MM.1S (cell line): Measurements from ENCODE around the gene LAMA3.

Experiments
- DNase-seq: peaks from one replicate; pipeline ENCODE4 v3.0.0-alpha.2; 2015
- H2AFZ ChIP-seq: fragments of 300-600 bp; sonication (generic); 2 replicates; pipeline ENCODE4 v1.6.0; 2016; ENCODE audit warnings: antibody characterized with exemption, low read length
- H3F3A ChIP-seq: fragments of 300-600 bp; sonication (generic); 2 replicates; pipeline ENCODE4 v1.6.1; 2016; ENCODE audit warnings: mild to moderate bottlenecking, antibody characterized with exemption, low read length, moderate library complexity, mixed read lengths; ENCODE audit not compliant: insufficient read depth
- H3K27ac ChIP-seq: fragments of 300-600 bp; sonication (generic); 2 replicates; pipeline ENCODE4 v1.5.1; 2016; ENCODE audit warnings: mild to moderate bottlenecking, low read length
- H3K27me3 ChIP-seq: fragments of 300-600 bp; sonication (generic); replicated peaks from 2 replicates; pipeline ENCODE4 v1.6.0; 2016; ENCODE audit warnings: low read length; ENCODE audit not compliant: insufficient read depth
- H3K36me3 ChIP-seq: fragments of 300-600 bp; sonication (generic); replicated peaks from 2 replicates; pipeline ENCODE4 v1.6.1; 2016; ENCODE audit warnings: mild to moderate bottlenecking, low read length, mixed read lengths; ENCODE audit not compliant: insufficient read depth
- H3K4me1 ChIP-seq: fragments of 300-600 bp; sonication (generic); 2 replicates; pipeline ENCODE4 v1.6.1; 2016; ENCODE audit warnings: low read length, mixed read lengths
- H3K4me2 ChIP-seq: fragments of 300-600 bp; sonication (generic); 2 replicates; pipeline ENCODE4 v1.6.0; 2016; ENCODE audit warnings: low read depth, low read length
- H3K4me3 ChIP-seq: fragments of 300-600 bp; sonication (generic); 2 replicates; pipeline ENCODE4 v1.5.1; 2016; ENCODE audit warnings: low read length, mixed read lengths
- H3K79me2 ChIP-seq: fragments of 300-600 bp; sonication (generic); 2 replicates; pipeline ENCODE4 v1.6.1; 2016; ENCODE audit warnings: mixed run types, low read length, mixed read lengths
- H3K9ac ChIP-seq: fragments of 300-600 bp; sonication (generic); 2 replicates; pipeline ENCODE4 v1.6.1; 2016; ENCODE audit warnings: low read length, mixed read lengths
- H3K9me2 ChIP-seq: fragments of 300-600 bp; sonication (generic); replicated peaks from 2 replicates; pipeline ENCODE4 v1.6.1; 2016; ENCODE audit warnings: mild to moderate bottlenecking, low read length, mixed read lengths; ENCODE audit not compliant: insufficient read depth
- H3K9me3 ChIP-seq: fragments of 300-600 bp; sonication (generic); replicated peaks from 2 replicates; pipeline ENCODE4 v1.6.1; 2016; ENCODE audit warnings: mild to moderate bottlenecking, low read length, mixed read lengths; ENCODE audit not compliant: insufficient read depth
- H4K20me1 ChIP-seq: fragments of 300-600 bp; sonication (generic); 2 replicates; pipeline ENCODE4 v1.6.1; 2016; ENCODE audit warnings: mild to moderate bottlenecking, low read length, moderate library complexity, mixed read lengths; ENCODE audit not compliant: insufficient read depth
- EZH2 ChIP-seq: fragments of 300-600 bp; sonication (generic); optimal IDR thresholded peaks from 2 replicates; pipeline ENCODE3; 2017; ENCODE audit warnings: low read depth, mild to moderate bottlenecking, antibody characterized with exemption, low read length, mixed read lengths
- EZH2phosphoT487 ChIP-seq: fragments of 300-600 bp; sonication (generic); IDR thresholded peaks from 2 replicates; pipeline ENCODE4 v1.6.1; 2018; ENCODE audit warnings: antibody characterized with exemption, low read length
- TF ChIP-seq, protein P1 (sequence below): fragments of 300-600 bp; sonication (generic); IDR thresholded peaks from 2 replicates; pipeline ENCODE4 v1.5.1; 2016; ENCODE audit warnings: antibody characterized with exemption, low read length, mixed read lengths

The LAMA3 gene

DNA sequence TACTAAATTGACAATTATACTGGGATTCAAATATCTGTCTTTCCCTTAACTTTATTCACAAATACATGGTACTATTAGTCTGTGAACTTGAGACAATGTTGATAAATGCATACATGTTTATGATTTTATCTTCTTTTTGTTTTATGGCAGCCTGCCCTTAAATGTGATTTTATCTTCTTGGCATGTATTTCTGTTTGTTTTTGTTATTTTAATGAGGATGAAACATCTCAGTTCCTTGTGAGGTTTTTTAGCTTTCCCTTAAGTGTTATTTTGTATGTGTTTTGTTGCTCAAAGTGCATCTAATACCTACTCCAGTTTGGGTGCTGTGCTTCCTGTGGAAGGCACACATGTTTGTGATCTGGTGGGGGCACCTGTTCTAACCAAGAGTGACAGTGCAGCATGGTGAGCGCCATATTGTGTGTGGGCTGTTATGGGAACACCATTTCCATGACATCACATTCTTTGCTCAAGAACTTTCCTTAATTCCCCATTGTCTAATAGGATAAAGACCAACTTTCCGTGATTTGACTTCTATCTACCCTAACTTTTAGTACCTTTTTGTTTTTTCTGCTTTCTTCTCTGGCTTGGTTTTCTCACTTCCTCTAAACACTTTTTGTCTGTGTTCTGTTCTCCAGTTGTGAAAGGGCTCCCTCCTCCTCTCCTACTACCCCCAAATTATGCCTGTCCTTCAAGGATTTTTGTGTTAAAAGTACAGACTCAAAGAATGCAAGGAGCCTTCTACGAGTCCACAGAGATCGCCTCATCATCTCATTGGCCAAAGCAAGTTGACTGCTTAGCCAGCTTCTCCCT, 163.2 kb downstream of the LAMA3 start:
- Histone ChIP-seq H3F3A (no peaks in the 10 kb centered on the region), H3K27ac (no peak overlapping the region), H3K9ac (no peak overlapping the region), H3K9me3 (no peaks in the 10 kb centered on the region), H4K20me1 (no peaks in the 10 kb centered on the region), H3K4me3 (no peak overlapping the region), H2AFZ (no peak overlapping the region), H3K9me2 (no peaks in the 10 kb centered on the region), H3K79me2 (no peaks in the 10 kb centered on the region), H3K4me1 (no peaks in the 10 kb centered on the region), H3K4me2 (no peak overlapping the region), H3K27me3 (no peaks in the 10 kb centered on the region), H3K36me3 (no peaks in the 10 kb centered on the region)
- no peak for TF ChIP-seq EZH2
- TF ChIP-seq, protein P1, sequence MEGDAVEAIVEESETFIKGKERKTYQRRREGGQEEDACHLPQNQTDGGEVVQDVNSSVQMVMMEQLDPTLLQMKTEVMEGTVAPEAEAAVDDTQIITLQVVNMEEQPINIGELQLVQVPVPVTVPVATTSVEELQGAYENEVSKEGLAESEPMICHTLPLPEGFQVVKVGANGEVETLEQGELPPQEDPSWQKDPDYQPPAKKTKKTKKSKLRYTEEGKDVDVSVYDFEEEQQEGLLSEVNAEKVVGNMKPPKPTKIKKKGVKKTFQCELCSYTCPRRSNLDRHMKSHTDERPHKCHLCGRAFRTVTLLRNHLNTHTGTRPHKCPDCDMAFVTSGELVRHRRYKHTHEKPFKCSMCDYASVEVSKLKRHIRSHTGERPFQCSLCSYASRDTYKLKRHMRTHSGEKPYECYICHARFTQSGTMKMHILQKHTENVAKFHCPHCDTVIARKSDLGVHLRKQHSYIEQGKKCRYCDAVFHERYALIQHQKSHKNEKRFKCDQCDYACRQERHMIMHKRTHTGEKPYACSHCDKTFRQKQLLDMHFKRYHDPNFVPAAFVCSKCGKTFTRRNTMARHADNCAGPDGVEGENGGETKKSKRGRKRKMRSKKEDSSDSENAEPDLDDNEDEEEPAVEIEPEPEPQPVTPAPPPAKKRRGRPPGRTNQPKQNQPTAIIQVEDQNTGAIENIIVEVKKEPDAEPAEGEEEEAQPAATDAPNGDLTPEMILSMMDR: no peak
- no peak for TF ChIP-seq EZH2phosphoT487
- DNase-seq: no peak

DNA sequence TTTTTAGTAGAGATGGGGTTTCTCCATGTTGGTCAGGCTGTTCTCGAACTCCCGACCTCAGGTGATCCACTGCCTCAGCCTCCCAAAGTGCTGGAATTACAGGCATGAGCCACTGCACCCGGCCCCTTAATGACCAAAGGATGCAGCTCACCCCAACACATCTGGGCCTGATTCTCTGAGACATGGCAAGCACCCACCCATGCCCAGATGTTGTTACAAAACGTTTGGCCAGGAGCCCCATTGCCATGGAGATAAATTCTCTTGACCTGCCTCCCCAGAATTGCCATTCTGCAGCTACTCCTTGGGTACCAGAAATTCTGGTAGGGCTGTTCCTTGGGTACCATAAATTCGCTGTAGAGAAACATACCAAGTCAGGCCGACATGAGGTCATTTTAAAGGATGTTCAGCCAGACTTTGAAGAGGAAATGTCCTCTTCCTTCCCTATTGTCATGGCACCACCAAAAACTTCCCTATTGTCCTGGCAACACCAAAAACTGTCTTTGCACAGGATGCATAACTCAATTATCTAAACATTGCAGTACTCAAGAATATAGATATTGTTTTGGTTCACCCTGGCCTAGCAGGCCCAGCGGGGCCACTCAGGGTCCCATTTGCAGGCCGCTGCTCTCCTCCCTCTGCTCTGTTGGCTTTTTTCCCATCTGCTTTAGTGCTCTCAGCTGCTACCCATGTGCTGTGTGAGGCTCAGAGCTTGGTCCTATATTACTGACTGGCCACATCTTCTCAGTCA, 164.4 kb downstream of the LAMA3 start:
- DNase-seq: no peak
- H3K36me3 ChIP-seq: no peaks in the 10 kb centered on the region
- no peaks in the 10 kb centered on the region for H3K79me2 ChIP-seq
- H3K4me1 ChIP-seq: no peaks in the 10 kb centered on the region
- H3K4me2 ChIP-seq: no peak overlapping the region
- H3K4me3 ChIP-seq: no peak overlapping the region
- no peaks in the 10 kb centered on the region for H3F3A ChIP-seq
- no peak overlapping the region for H3K27ac ChIP-seq
- no peaks in the 10 kb centered on the region for H3K9me2 ChIP-seq
- TF ChIP-seq EZH2 (no peak), EZH2phosphoT487 (no peak)
- TF ChIP-seq, protein P1: no peak
- H3K9me3 ChIP-seq: no peaks in the 10 kb centered on the region
- no peaks in the 10 kb centered on the region for H4K20me1 ChIP-seq
- H2AFZ ChIP-seq: no peak overlapping the region
- H3K27me3 ChIP-seq: no peaks in the 10 kb centered on the region
- no peak overlapping the region for H3K9ac ChIP-seq

DNA sequence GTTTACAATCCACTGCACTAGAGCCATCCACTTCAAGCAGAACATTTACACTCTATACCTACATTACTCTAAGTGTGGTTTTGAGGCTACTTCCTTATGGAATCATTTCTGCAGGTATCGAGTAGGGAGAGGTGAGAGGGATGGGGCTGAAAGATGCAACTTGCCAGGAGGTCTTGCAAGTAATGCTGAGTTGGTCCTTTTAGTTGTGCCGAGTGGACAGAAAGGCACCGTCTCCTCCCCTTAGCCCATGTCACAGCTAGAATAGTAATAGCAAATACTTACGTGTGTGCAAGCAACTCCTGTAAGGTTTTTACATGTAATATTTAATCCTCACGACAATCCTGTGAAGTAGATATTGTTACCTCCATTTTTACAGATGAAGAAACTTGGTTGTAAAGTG, 166.5 kb downstream of the LAMA3 start:
- H3K9me2 ChIP-seq: no peaks in the 10 kb centered on the region
- H4K20me1 ChIP-seq: no peaks in the 10 kb centered on the region
- H2AFZ ChIP-seq: no peak overlapping the region
- no peaks in the 10 kb centered on the region for H3K9me3 ChIP-seq
- no peak overlapping the region for H3K4me2 ChIP-seq
- H3K4me3 ChIP-seq: no peak overlapping the region
- no peaks in the 10 kb centered on the region for H3K79me2 ChIP-seq
- no peaks in the 10 kb centered on the region for H3K27me3 ChIP-seq
- DNase-seq: no peak
- H3K27ac ChIP-seq: no peak overlapping the region
- TF ChIP-seq, protein P1: no peak
- TF ChIP-seq EZH2 (no peak), EZH2phosphoT487 (no peak)
- no peak overlapping the region for H3K9ac ChIP-seq
- H3F3A ChIP-seq: no peaks in the 10 kb centered on the region
- no peaks in the 10 kb centered on the region for H3K36me3 ChIP-seq
- H3K4me1 ChIP-seq: no peaks in the 10 kb centered on the region
